Left forelimb (tissue), 1 donor: Measurements from ENCODE around the gene MESP2.

Source experiments
- DNase-seq: peaks from one replicate; pipeline ENCODE4 v3.0.0-alpha.2; 2018; ENCODE audit warnings: low spot score

The MESP2 gene

GRCh38 chr15:89776274-89777072, at the start of gene MESP2:
MESP2 (plus strand) TSS chr15:89776332; CDS start chr15:89776358, 26 bp downstream.
- DNase-seq: peak; percentile 89

GRCh38 chr15:89728254-89728653, 47.9 kb upstream of the MESP2 start:
- DNase-seq: no peak

DNA sequence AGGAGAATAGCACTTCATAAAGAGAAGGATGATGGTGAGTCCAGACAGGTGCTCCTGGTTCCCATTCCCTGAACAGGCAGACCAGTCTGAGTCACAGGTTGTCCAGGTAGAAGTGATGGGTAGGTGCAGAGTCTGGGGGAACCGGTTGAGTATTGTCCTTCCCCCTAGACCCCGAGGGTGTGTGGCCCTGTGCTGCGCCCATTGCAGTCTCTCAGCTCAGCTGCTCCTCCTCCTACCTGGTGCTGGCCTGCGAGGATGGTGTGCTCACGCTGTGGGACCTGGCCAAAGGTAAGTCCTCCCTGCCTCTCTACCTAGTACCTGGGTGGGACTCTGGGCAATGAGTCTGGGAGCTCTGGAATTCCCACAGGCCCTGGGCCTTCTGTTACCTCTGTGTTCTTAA, 44.9 kb upstream of the MESP2 start:
- no peak for DNase-seq

- DNase-seq: no peak
These were observed 43.5 kb upstream of the MESP2 start for GRCh38 chr15:89732451-89733172.

DNA sequence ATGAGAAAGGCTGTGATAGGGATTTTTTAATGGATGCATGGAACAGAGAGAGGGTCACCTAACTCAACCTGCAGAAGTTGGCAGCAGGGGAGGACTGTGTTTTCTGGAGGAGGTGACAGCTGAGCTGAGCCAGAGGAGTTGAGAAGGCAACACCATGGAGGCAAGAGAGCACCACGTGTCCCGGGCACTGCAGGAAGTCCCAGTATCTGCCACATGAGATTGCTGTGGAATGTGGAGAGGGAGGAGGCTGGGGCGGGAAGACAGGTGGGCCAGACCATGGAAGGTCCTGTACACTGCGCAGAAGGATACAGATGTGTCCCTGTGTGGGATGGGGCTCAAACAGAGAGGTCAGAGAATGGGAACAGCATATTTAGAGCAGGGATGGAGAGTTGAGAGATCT, 40.4 kb upstream of the MESP2 start:
- DNase-seq: no peak

- no peak for DNase-seq
These were observed 36.0 kb upstream of the MESP2 start for GRCh38 chr15:89740137-89740536.

DNA sequence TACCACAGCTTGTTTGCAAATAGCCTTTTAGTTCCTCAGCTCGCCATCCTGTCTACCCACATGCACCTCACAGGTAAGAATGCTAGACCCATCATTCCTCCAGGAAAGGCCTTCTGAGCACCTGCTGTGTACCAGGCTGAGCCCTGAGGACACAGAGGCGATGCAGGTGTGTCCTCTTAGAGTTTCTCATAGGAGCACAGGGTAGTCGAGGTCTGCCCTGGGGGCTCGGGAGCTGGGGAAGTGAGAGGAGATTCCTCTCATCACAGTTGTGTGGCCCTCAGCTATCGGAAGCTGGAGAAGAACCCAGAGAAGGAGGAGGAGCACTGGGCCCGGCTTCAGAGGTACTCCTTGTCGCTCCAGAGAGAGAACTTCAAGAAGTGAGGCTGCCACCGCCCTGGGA, 33.1 kb upstream of the MESP2 start:
- DNase-seq: no peak

- no peak for DNase-seq
These were observed 32.5 kb upstream of the MESP2 start for GRCh38 chr15:89743594-89743993.

- DNase-seq: no peak
These were observed 31.0 kb upstream of the MESP2 start for GRCh38 chr15:89745131-89745530.

GRCh38 chr15:89745768-89746167, 30.4 kb upstream of the MESP2 start:
- no peak for DNase-seq

DNA sequence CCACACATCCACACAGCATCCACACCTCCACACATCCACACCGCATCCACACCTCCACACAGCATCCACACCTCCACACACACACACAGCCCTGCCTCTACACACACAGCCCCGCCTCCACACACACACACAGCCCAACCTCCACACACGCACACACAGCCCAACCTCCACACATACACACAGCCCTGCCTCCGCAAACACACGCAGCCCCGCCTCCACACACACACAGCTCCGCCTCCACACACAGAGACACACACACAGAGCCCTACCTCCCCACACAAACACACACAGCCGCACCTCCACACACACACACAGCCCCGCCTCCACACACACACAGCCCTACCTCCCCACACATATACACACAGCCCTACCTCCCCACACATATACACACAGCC, 29.7 kb upstream of the MESP2 start:
- no peak for DNase-seq

- DNase-seq: no peak
These were observed 28.1 kb upstream of the MESP2 start for GRCh38 chr15:89747708-89748682.

DNA sequence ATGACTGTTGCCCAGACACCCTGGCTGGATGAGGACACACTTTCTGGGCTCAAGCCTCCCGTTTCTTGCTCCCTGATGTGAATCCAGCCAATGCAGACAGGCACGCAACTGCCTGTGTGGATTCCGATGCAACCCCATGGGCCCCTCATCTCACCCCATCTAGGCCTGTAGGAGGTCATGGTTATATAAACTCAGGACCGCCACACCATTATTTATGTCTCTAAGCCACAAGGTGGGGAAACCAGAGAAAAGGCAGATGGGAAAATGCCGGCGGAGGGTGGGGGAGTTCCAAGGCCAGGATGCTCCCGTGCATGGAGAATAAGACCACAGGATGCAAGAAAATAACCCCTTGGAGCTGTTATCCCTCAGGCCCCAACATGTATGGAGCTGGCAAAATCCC, 27.1 kb upstream of the MESP2 start:
- DNase-seq: no peak

DNA sequence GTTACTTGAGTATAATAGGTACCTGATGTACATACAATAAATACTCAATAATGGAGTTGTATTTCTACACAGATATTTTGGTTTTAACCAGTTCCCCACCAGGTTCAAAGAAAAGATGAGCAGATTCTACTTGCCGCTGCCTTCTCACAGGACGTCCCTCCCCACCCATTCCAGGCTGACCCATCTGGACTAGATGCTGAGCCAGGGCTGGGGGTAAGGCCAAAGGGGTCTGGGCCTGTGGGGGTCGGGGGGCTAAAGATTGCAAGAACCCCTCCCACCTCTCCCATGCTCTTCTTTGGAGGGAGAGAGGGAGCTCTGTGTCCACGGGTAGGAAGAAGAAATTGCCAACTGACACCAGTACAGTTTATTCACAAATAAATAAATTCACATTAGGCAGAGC, 26.6 kb upstream of the MESP2 start:
- DNase-seq: no peak

DNA sequence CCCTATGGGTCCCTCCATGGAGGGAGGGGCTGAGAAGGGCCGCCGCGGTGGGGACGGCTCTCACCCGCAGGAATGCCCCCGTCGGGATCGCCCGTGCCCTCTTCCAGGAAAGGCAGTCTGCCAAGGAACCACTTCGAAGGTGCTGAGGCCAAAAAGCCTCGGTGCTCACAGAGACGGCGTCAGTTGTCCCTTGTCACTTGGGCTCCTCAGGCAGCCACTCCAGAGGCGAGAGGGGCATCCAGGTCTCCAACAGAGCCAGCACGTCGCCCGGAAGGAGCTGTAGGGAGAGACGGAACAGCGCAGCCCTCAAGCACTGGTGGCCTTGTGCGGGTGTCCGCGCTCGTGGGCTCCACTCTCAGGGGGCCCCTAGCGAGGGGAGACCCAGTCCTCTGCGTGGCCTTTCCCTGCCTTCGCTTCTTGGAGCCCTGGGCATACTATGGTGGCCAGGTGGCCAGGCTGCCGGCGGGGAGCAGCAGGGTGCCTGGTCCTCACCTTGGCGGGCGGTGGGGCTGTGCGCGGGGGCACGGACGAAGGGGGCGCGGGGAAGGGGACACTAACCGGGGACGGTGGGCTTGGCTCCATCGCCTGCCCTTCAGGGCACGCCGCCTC, 26.1 kb upstream of the MESP2 start:
- no peak for DNase-seq

DNA sequence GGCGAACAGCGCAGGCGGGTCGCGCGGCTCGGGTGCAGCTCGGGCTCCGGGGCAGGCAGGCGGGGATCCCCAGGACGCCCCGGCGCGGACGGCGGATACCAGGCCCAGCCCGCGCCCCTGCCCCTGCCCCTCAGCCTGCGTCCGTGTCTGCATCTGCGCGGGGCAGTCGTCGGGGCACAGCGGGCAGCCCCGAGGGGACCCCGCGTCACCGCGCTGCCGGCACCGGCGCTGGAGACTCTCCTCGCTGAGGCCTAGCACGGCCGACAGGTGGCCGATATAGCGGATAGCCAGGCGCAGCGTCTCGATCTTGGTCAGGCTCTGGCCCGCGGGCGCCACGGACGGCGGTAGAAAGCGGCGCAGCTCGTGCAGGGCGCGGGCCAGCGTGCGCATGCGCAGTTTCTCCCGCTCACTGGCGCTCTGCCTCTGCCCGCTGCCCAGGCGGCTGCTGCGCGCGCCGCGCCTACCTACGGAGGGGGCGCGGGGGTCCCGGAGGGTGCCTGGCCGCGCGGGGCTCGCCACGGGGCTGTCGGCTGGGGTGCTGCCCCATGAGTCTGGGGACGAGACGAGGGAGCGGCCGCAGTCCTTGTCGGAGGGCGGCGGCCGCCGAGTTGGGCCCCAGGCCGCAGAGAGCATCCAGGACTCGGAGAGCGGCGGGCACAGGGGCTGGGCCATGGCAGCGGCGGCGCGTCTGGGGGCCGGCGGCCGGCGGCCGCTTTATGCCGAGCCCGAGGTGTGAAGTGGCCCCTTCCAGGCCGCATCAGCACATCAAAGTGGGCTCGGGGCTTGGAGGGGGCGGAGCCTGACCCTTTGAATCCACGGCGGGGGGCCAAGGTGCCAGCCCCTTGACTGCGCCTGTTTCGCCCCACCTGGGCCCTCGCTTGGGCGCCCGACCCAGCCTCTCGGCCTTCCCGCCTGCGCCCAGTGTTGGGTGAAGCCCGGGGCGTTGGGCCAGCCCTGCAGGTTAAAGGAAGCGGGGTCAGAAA, 25.3 kb upstream of the MESP2 start, which contains the start of gene MESP1:
MESP1 (minus strand) TSS at position 690 of the 983 bp plus-strand sequence; CDS start at position 672, 18 bp downstream.
- peak; percentile 93 for DNase-seq

DNA sequence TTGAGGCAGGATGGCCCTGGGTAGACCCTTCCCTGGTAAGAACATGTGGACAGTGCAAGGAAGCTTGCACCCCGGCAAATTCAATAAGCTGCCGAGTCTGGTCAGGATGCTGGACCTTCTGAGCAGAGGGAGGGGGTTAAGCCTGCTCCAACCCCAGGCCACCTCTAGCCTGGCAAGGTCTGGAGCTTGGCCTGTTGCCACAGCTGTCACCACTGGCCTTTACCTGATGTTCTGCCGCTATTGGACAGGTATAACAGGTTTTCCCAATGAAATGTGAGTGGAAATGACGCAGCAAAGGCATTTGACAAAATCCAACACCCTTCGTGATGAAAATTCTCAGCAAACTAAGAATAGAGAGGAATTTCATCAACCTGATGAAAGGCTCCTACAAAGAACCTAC, 24.4 kb upstream of the MESP2 start:
- peak; percentile 18 for DNase-seq

DNA sequence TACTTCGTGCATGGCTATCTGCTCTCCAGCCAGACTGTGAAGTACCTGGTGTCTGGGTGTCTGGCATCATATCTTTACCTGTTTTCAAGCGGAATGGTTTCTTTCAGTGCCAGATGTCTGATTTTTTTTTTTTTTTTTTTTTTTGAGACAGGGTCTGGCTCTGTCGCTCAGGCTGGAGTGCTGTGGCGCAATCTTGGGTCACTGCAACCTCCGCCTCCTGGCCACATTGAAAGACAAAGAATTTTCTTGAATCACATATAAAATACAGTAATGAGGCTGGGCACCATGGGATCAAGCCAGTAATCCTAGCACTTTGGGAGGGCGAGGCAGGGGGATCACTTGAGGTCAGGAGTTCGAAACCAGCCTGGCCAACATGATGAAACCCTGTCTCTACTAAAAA, 22.3 kb upstream of the MESP2 start:
- no peak for DNase-seq

DNA sequence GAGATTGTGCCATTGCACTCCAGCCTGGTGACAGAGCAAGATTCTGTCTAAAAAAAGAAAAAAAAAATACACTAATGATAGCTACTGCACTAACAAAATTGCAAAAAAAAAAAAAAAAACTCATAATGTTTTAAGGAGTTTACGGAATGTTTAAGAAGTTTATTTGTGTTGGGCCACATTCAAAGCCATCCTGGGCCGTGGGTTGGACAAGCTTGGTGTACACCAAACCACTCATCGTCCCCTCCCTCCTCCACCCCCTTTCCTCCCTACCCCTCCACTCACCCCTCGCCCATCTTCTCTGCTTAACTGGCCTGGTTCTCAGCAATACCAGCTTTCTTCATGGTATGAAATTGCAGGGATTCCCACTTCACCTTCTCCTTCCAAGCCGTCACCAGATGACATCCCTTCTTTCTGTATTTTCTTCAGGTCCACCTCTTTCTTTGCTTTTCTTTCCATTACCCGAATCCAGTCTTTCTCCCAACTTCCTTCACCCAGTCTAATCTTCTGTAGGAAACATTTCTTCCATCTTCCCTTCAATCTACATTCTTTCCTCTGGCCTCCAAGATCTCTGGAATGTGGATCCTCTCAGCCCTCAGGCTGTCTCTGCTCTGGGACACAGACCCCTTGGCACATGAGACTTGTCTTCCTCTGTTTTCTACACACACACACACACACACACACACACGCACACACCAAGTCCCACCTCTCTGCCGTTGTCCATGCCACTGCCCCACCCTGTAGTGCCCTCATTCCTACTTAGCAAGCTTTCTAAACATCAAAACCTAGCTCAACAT, 21.6 kb upstream of the MESP2 start:
- no peak for DNase-seq

GRCh38 chr15:89755701-89756100, 20.4 kb upstream of the MESP2 start:
- no peak for DNase-seq
